Measurements from ENCODE around the gene PLXNA4. TPM values are rescaled to one million over a fixed set of nuclear protein-coding genes. Genes with fewer than 3 reads are reported as not detected.

PLXNA4 gene
- total and polyA plus RNA-seq, 8 donors = 0.15 to 12.8 (median 1.6) TPM

DNA sequence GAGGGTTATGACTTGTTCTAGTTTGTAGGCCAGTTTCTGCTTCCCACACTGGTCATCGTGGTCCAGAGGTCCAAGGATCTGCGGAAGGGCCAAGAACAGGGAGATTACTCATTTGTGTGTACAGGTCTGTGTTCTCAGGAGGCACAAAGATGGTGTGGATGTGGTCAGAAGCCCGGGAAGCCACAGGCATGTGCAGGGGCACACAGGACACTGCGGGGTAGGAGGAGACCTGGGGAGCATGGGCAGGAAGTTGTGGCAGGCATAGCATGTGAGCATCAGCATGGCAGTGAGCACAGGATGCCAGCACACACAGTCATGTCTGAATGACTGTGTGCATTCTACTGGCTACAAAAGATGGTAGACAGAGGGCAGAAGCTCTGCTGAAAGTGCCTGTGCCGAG, 445.8 kb downstream of the PLXNA4 start:
- no peaks in the 10 kb centered on the region for H3K27me3 ChIP-seq
- 78 to 87% (median 83%) methylated on average over 5 of the region's 5 CpGs for WGBS, 5 donors
- DNase-seq = no peak
- TF ChIP-seq POLR2AphosphoS5 (IDR thresholded peaks at IDR 0.05) (no peak), POLR2A (IDR thresholded peaks at IDR 0.05) (no peak), EP300 (IDR thresholded peaks at IDR 0.05) (no peak)
- TF ChIP-seq, protein P1, sequence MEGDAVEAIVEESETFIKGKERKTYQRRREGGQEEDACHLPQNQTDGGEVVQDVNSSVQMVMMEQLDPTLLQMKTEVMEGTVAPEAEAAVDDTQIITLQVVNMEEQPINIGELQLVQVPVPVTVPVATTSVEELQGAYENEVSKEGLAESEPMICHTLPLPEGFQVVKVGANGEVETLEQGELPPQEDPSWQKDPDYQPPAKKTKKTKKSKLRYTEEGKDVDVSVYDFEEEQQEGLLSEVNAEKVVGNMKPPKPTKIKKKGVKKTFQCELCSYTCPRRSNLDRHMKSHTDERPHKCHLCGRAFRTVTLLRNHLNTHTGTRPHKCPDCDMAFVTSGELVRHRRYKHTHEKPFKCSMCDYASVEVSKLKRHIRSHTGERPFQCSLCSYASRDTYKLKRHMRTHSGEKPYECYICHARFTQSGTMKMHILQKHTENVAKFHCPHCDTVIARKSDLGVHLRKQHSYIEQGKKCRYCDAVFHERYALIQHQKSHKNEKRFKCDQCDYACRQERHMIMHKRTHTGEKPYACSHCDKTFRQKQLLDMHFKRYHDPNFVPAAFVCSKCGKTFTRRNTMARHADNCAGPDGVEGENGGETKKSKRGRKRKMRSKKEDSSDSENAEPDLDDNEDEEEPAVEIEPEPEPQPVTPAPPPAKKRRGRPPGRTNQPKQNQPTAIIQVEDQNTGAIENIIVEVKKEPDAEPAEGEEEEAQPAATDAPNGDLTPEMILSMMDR (IDR thresholded peaks at IDR 0.05) = no peak
- H3K4me1 ChIP-seq = no peaks in the 10 kb centered on the region
- intact Hi-C loops (cut with DNase I; ENCODE audit: low total_unique reads) = no loop called here
- H3K27ac ChIP-seq = no peak overlapping the region
- H3K4me3 ChIP-seq = no peak overlapping the region
- peaks cover 0 to 26% (median 0%) of the 10 kb centered on the region in 4 donors for H3K36me3 ChIP-seq
- H3K9me3 ChIP-seq = no peaks in the 10 kb centered on the region

DNA sequence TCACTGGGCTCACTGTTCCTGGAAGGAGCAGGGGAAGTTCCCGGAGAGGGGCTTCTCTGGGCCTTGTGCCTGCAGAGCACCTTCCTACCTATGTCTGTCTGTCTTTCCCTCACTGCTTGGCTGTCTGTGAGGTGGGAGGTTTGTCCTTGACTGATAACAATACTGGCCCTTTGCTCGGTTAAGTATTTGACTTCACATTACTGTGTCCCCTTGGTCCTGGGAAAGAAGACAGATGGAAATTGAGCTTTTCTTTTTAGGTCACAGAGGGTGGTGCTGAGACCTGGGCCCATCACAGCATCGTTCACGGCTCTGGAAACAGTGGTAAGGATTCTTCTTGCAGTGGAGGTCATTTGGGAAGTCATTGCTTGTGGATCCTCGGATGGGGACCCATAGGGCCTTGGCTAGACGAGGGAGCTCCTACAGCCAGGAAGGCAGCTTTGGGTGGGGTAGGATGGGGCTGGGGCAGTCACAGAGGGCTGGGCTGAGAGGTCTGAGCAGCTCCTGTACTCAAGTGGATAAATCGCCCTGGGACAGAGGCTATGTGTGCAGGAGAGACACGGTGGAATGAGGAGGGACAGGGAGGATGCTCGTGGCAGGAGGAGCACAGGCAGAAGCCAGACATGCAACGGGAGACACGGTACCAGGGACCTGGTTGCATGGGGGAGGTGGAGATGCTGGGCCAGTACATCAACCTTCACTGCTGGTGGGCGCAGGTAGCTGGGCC, 450.2 kb downstream of the PLXNA4 start:
- WGBS, 5 donors = 85 to 90% (median 86%) methylated on average over 11 to 12 of the region's 12 CpGs
- intact Hi-C loops (cut with DNase I; ENCODE audit: low total_unique reads) = no loop called here
- H3K4me3 ChIP-seq = no peak overlapping the region

DNA sequence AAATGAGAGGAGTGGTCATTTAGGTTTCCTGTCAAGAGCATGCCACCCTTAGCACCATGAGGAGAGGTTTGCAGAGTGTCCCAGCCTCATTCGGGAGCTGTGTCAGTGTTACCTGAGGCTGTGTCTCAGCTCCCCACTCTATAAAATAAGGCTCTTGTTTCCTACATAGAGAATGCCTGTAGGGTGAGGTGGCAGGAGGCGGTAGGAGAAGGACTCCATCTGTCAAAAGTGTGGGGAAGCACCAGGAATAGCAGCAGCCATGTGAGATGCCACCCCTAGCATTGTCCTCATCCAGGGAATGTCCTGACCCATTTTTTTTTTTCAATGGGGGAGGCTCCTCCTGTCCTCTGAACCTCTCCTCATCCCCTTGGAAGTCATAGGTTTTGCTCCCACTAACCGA, 451.2 kb downstream of the PLXNA4 start:
- intact Hi-C loops (cut with DNase I; ENCODE audit: low total_unique reads) = no loop called here
- Histone ChIP-seq H3K36me3 (peaks cover 0 to 9% (median 0%) of the 10 kb centered on the region in 4 donors), H3K27me3 (no peaks in the 10 kb centered on the region), H3K27ac (no peak overlapping the region), H3K4me1 (no peaks in the 10 kb centered on the region), H3K4me3 (no peak overlapping the region), H3K9me3 (no peaks in the 10 kb centered on the region)
- no peak for DNase-seq
- 79 to 94% (median 87%) methylated on average over 3 of the region's 3 CpGs for WGBS, 5 donors
- TF ChIP-seq POLR2AphosphoS5 (IDR thresholded peaks at IDR 0.05) (no peak), POLR2A (IDR thresholded peaks at IDR 0.05) (no peak), EP300 (IDR thresholded peaks at IDR 0.05) (no peak)

More for the DNA sequence above, 450.2 kb downstream of the PLXNA4 start:
- Histone ChIP-seq H3K27me3 (no peaks in the 10 kb centered on the region), H3K27ac (no peak overlapping the region), H3K4me1 (no peaks in the 10 kb centered on the region), H3K36me3 (peaks cover 0 to 16% (median 0%) of the 10 kb centered on the region in 4 donors), H3K9me3 (no peaks in the 10 kb centered on the region)
- TF ChIP-seq POLR2AphosphoS5 (IDR thresholded peaks at IDR 0.05) = no peak
- TF ChIP-seq POLR2A (IDR thresholded peaks at IDR 0.05) = no peak
- TF ChIP-seq, protein P1 (IDR thresholded peaks at IDR 0.05) = no peak
- no peak for TF ChIP-seq EP300 (IDR thresholded peaks at IDR 0.05)
- DNase-seq = no peak

DNA sequence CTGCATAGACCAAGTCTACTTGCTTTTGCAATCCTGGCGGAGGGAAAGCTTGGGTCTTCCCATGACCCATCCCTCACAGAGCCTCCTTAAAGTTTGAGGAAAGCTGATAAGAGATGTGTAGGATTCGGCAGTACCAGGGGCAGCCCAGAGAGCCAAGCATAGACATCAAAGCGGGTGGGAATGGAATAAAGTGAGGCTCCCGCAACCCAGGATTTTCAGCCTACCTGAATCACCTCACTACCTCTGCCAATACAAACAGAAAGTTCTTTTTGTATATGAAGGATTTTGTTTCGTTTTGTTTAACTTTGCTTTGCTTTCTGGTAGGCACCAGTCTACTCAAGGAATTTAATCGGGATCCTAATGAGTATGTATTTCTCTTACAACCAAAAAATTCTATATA, 451.7 kb downstream of the PLXNA4 start:
- TF ChIP-seq POLR2AphosphoS5 (IDR thresholded peaks at IDR 0.05) (no peak), POLR2A (IDR thresholded peaks at IDR 0.05) (no peak), EP300 (IDR thresholded peaks at IDR 0.05) (no peak)
- TF ChIP-seq, protein P1 (IDR thresholded peaks at IDR 0.05) = no peak
- H3K9me3 ChIP-seq = no peaks in the 10 kb centered on the region
- peaks cover 0 to 4% (median 0%) of the 10 kb centered on the region in 4 donors for H3K36me3 ChIP-seq
- intact Hi-C loops (cut with DNase I; ENCODE audit: low total_unique reads) = no loop called here
- no peak for DNase-seq
- no peaks in the 10 kb centered on the region for H3K4me1 ChIP-seq
- WGBS, 5 donors = 43 to 63% (median 55%) methylated on average over 6 of the region's 6 CpGs
- no peaks in the 10 kb centered on the region for H3K27me3 ChIP-seq
- H3K27ac ChIP-seq = no peak overlapping the region
- no peak overlapping the region for H3K4me3 ChIP-seq

DNA sequence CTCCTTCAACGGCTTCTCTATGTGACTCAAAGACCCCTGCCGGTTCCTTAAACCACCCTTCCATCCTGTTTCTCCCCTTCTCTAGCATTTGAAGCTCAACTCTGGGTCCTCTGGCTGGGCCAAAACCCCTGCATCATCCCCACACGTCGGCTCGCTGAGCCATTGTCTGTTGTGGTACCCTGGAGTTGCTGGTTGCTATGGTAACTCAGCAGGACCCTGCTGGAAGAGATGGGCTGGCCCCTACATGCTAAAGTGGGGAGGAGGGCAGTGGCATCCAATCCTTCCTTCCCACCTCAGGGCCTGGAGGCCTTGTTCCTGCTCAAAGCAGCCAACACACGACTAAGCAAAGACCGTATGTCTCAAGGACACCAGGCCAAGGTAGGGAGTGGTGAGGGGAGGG, 452.5 kb downstream of the PLXNA4 start:
- H3K27me3 ChIP-seq = no peaks in the 10 kb centered on the region
- no peak for DNase-seq

More for the DNA sequence above, 452.5 kb downstream of the PLXNA4 start:
- Histone ChIP-seq H3K9me3 (no peaks in the 10 kb centered on the region), H3K36me3 (no peaks in the 10 kb centered on the region), H3K27ac (no peak overlapping the region), H3K4me1 (no peaks in the 10 kb centered on the region), H3K4me3 (no peak overlapping the region)
- 58 to 75% (median 63%) methylated on average over 7 of the region's 7 CpGs for WGBS, 5 donors
- no peak for TF ChIP-seq POLR2AphosphoS5 (IDR thresholded peaks at IDR 0.05)
- no peak for TF ChIP-seq EP300 (IDR thresholded peaks at IDR 0.05)
- TF ChIP-seq, protein P1 (IDR thresholded peaks at IDR 0.05) = no peak
- TF ChIP-seq POLR2A (IDR thresholded peaks at IDR 0.05) = no peak
- intact Hi-C loops (cut with DNase I; ENCODE audit: low total_unique reads) = no loop called here

All from stomach (tissue), 9 donors.